RWPE1 (cell line): ENCODE results near the gene WASF1.

Source experiments
- CTCF ChIA-PET: fragments of 350-600 bp; sonication (Branson Sonifier 250); formaldehyde crosslinking; extraction: SDS; loops from one replicate; lab custom pipeline; 2021; lab: Yijun Ruan, JAX
- POLR2A ChIA-PET: fragments of 400-600 bp; formaldehyde crosslinking; extraction: SDS; loops from one replicate; lab custom pipeline; 2020; ENCODE audit warnings: antibody characterized with exemption; ENCODE audit not compliant: low non-redundant PET; lab: Yijun Ruan, JAX
- DNase-seq: peaks from one replicate; pipeline ENCODE4 v3.0.0; 2012; ENCODE audit warnings: low spot score
- H3K27ac ChIP-seq: fragments of 450-650 bp; 2 replicates; pipeline ENCODE4 v1.5.1; 2017
- CTCF ChIP-seq: fragments of 450-650 bp; conservative IDR thresholded peaks from 2 replicates; pipeline ENCODE4 v1.5.1; 2017; ENCODE audit warnings: low read depth, mild to moderate bottlenecking

The WASF1 gene

GRCh38 chr6:110191477-110191876, 12.0 kb upstream of the WASF1 start:
- no peak for TF ChIP-seq CTCF
- no peak for DNase-seq
- POLR2A ChIA-PET, result no interaction called here
- CTCF ChIA-PET, result no interaction called here
- no peak overlapping the region for H3K27ac ChIP-seq

GRCh38 chr6:110190726-110191125, 11.3 kb upstream of the WASF1 start:
- DNase-seq, result no peak
- no peak overlapping the region for H3K27ac ChIP-seq
- ChIA-PET POLR2A (no interaction called here), CTCF (no interaction called here)
- TF ChIP-seq CTCF, result no peak

- ChIA-PET POLR2A (no interaction called here), CTCF (no interaction called here)
- no peak for DNase-seq
- no peak for TF ChIP-seq CTCF
- no peak overlapping the region for H3K27ac ChIP-seq
Observed at GRCh38 chr6:110188791-110189190, 9.3 kb upstream of the WASF1 start.

GRCh38 chr6:110185879-110186278, 6.4 kb upstream of the WASF1 start:
- no peak for TF ChIP-seq CTCF
- ChIA-PET CTCF (no interaction called here), POLR2A (no interaction called here)
- H3K27ac ChIP-seq, result no peak overlapping the region
- no peak for DNase-seq

- H3K27ac ChIP-seq, result no peak overlapping the region
- CTCF ChIA-PET, result interaction anchor here (0.6 to 1.0 kb wide), 3 partner anchors 13 to 1943 kb away, joined by 3 to 4 read pairs (median 3); no protein-coding TSS in a partner anchor
- POLR2A ChIA-PET, result no interaction called here
- DNase-seq, result no peak
- TF ChIP-seq CTCF, result no peak
Observed at GRCh38 chr6:110183292-110183885, 3.9 kb upstream of the WASF1 start.

- POLR2A ChIA-PET, result interaction anchor here (0.6 kb wide), 1 partner anchor 29 kb away, joined by 3 read pairs; no protein-coding TSS in a partner anchor
- no peak for DNase-seq
- no peak for TF ChIP-seq CTCF
- H3K27ac ChIP-seq, result no peak overlapping the region
- CTCF ChIA-PET, result no interaction called here
Observed at GRCh38 chr6:110181131-110182030, 1.9 kb upstream of the WASF1 start.
